Neural progenitor cell (in vitro differentiated cells): ENCODE results near the gene MICALL2. TPM values are rescaled to one million over a fixed set of nuclear protein-coding genes. Genes with fewer than 3 reads are reported as not detected.

Source experiments
- DNase-seq: peaks from one replicate; pipeline ENCODE4 v3.0.0-alpha.2; 2016; ENCODE audit warnings: low spot score
- H2AFZ ChIP-seq: fragments of 200-600 bp; sonication (generic); replicated peaks from 2 replicates; pipeline ENCODE4 v1.6.1; 2016; ENCODE audit warnings: antibody characterized with exemption
- H3F3A ChIP-seq: fragments of 200-600 bp; sonication (generic); 2 replicates; pipeline ENCODE4 v1.6.1; 2016; ENCODE audit warnings: antibody characterized with exemption, low read depth
- H3K27ac ChIP-seq: fragments of 200-600 bp; sonication (generic); 2 replicates; pipeline ENCODE4 v1.5.1; 2016; ENCODE audit warnings: mild to moderate bottlenecking
- H3K27me3 ChIP-seq: fragments of 200-600 bp; sonication (generic); 2 replicates; pipeline ENCODE4 v1.6.1; 2016; ENCODE audit warnings: mild to moderate bottlenecking, moderate library complexity
- H3K36me3 ChIP-seq: fragments of 200-600 bp; sonication (generic); 2 replicates; pipeline ENCODE4 v1.5.1; 2016
- H3K4me1 ChIP-seq: fragments of 200-600 bp; sonication (generic); 2 replicates; pipeline ENCODE4 v1.6.1; 2016; ENCODE audit warnings: mixed run types
- H3K4me2 ChIP-seq: fragments of 200-600 bp; sonication (generic); 2 replicates; pipeline ENCODE4 v1.6.1; 2016
- H3K4me3 ChIP-seq: fragments of 200-600 bp; sonication (generic); 2 replicates; pipeline ENCODE4 v1.5.1; 2016
- H3K79me2 ChIP-seq: fragments of 200-600 bp; sonication (generic); 2 replicates; pipeline ENCODE4 v1.6.1; 2016; ENCODE audit warnings: low read depth
- H3K9ac ChIP-seq: fragments of 200-600 bp; sonication (generic); 2 replicates; pipeline ENCODE4 v1.6.1; 2016
- H3K9me3 ChIP-seq: fragments of 200-600 bp; sonication (generic); 2 replicates; pipeline ENCODE4 v1.5.1; 2016; ENCODE audit warnings: low read depth
- H4K20me1 ChIP-seq: fragments of 200-600 bp; sonication (generic); 2 replicates; pipeline ENCODE4 v1.6.1; 2016; ENCODE audit warnings: low read depth
- H3K27ac Mint-ChIP-seq: 3 replicates; pipeline ENCODE4 v1.8.0; 2021; ENCODE audit warnings: mixed read lengths
- H3K27me3 Mint-ChIP-seq: 2 replicates; pipeline ENCODE4 v1.8.0; 2022; ENCODE audit warnings: low read depth, mild to moderate bottlenecking, inconsistent platforms, moderate library complexity, mixed read lengths; ENCODE audit not compliant: insufficient read depth
- H3K36me3 Mint-ChIP-seq: 3 replicates; pipeline ENCODE4 v1.8.0; 2021; ENCODE audit warnings: mixed read lengths
- H3K4me1 Mint-ChIP-seq: 3 replicates; pipeline ENCODE4 v1.8.0; 2021; ENCODE audit warnings: mixed read lengths
- H3K4me3 Mint-ChIP-seq: 3 replicates; pipeline ENCODE4 v1.8.0; 2021; ENCODE audit warnings: mild to moderate bottlenecking, moderate library complexity, mixed read lengths
- H3K9me3 Mint-ChIP-seq: 3 replicates; pipeline ENCODE4 v1.8.0; 2020; ENCODE audit warnings: mixed read lengths
- CTCF ChIP-seq: fragments of 200-600 bp; sonication (generic); IDR thresholded peaks from 2 replicates; pipeline ENCODE4 v1.5.1; 2017; ENCODE audit warnings: antibody characterized with exemption, mild to moderate bottlenecking
- EZH2 ChIP-seq: fragments of 200-600 bp; sonication (generic); IDR thresholded peaks from 2 replicates; pipeline ENCODE4 v1.6.1; 2017; ENCODE audit warnings: antibody characterized with exemption, mild to moderate bottlenecking, moderate library complexity
- EZH2phosphoT487 ChIP-seq: fragments of 200-600 bp; sonication (generic); IDR thresholded peaks from 2 replicates; pipeline ENCODE4 v1.6.1; 2017; ENCODE audit warnings: antibody characterized with exemption
- total RNA-seq: library from RNA; depleted of rRNA; stranded (reverse); fragments of >200 nt; gene quantifications from 2 replicates; pipeline ENCODE4 v1.2.3, GENCODE V29; 2015; ENCODE audit warnings: low replicate concordance

MICALL2 gene
- total RNA-seq, 1 donor from 2014 or later = 6.0 TPM

DNA sequence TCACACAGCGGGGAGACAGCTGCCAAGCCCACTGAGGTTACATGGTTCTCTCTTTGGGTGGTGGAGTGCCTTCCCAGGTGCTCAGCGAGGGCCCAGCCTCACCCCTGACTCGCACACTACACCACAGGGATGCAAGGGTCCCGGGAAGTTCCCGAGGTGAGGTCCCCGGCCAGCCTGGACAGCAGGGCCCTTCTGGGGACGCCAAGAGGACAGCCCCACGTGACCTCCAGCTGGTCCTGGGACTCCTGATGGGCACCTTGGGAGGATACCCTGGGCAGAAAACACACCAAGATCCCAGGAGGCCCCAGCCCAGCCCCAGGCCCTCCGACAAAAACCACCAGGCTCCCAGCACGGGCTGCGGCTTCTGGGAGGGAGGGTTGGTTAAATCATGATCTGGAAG is 8.3 kb downstream of the MICALL2 start:
- no peak overlapping the region for H3K4me3 ChIP-seq
- H3F3A ChIP-seq = no peaks in the 10 kb centered on the region
- no peak overlapping the region for H3K4me3 Mint-ChIP-seq
- no peak overlapping the region for H2AFZ ChIP-seq
- H3K4me1 ChIP-seq = peaks cover 10% of the 10 kb centered on the region
- no peaks in the 10 kb centered on the region for H3K27me3 Mint-ChIP-seq
- H3K36me3 ChIP-seq = no peaks in the 10 kb centered on the region
- H3K4me2 ChIP-seq = no peak overlapping the region
- no peaks in the 10 kb centered on the region for H3K27me3 ChIP-seq
- no peak overlapping the region for H3K9ac ChIP-seq
- H3K9me3 Mint-ChIP-seq = no peaks in the 10 kb centered on the region
- H3K27ac ChIP-seq = no peak overlapping the region
- no peaks in the 10 kb centered on the region for H3K79me2 ChIP-seq
- H4K20me1 ChIP-seq = no peaks in the 10 kb centered on the region
- TF ChIP-seq EZH2 (no peak), EZH2phosphoT487 (no peak)
- no peak for DNase-seq
- no peaks in the 10 kb centered on the region for H3K9me3 ChIP-seq
- no peak overlapping the region for H3K27ac Mint-ChIP-seq
- no peaks in the 10 kb centered on the region for H3K36me3 Mint-ChIP-seq
- peaks cover 21% of the 10 kb centered on the region for H3K4me1 Mint-ChIP-seq

GRCh38 chr7:1450431-1450830 is 8.8 kb downstream of the MICALL2 start:
- no peak overlapping the region for H3K9ac ChIP-seq
- no peaks in the 10 kb centered on the region for H3K27me3 ChIP-seq
- Mint-ChIP-seq H3K4me3 (peak overlapping the region; percentile 21), H3K4me1 (peaks cover 21% of the 10 kb centered on the region), H3K36me3 (no peaks in the 10 kb centered on the region), H3K27me3 (no peaks in the 10 kb centered on the region), H3K27ac (no peak overlapping the region), H3K9me3 (no peaks in the 10 kb centered on the region)
- H3F3A ChIP-seq = no peaks in the 10 kb centered on the region
- H4K20me1 ChIP-seq = no peaks in the 10 kb centered on the region
- no peak for DNase-seq
- H3K27ac ChIP-seq = no peak overlapping the region
- H3K4me2 ChIP-seq = no peak overlapping the region
- TF ChIP-seq EZH2 (no peak), EZH2phosphoT487 (no peak), CTCF (no peak)
- no peak overlapping the region for H3K4me3 ChIP-seq
- no peaks in the 10 kb centered on the region for H3K9me3 ChIP-seq
- H3K79me2 ChIP-seq = no peaks in the 10 kb centered on the region
- H3K4me1 ChIP-seq = peaks cover 10% of the 10 kb centered on the region
- no peak overlapping the region for H2AFZ ChIP-seq
- H3K36me3 ChIP-seq = no peaks in the 10 kb centered on the region

DNA sequence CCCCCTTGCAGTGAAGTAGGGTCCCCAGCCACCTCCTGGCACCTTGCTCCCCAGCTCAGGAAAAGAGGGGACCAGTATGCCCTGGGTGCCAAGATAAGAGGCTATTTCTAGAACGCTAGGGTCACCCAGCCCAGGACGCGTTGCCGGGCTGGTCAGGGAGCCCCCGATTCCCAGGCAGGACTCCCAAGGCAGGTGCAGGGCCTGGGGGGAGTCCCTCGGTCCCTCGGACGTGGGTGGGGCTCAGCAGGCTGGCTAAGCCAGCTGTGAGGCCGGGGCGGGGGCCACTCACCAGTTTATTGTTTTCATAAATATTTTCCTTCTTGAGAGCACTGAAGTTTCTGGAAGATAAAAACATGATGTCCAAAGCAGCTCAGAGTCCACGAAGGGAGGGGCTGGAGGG is 9.3 kb downstream of the MICALL2 start:
- Histone ChIP-seq H3K27ac (no peak overlapping the region), H3K36me3 (no peaks in the 10 kb centered on the region), H3K79me2 (no peaks in the 10 kb centered on the region), H3K4me1 (peaks cover 10% of the 10 kb centered on the region), H3K9ac (no peak overlapping the region), H3K27me3 (no peaks in the 10 kb centered on the region), H4K20me1 (no peaks in the 10 kb centered on the region), H3K4me3 (no peak overlapping the region), H2AFZ (no peak overlapping the region), H3K9me3 (no peaks in the 10 kb centered on the region), H3K4me2 (no peak overlapping the region), H3F3A (no peaks in the 10 kb centered on the region)
- H3K36me3 Mint-ChIP-seq = no peaks in the 10 kb centered on the region
- H3K27me3 Mint-ChIP-seq = no peaks in the 10 kb centered on the region
- no peaks in the 10 kb centered on the region for H3K9me3 Mint-ChIP-seq
- no peak overlapping the region for H3K4me3 Mint-ChIP-seq
- H3K4me1 Mint-ChIP-seq = peaks cover 21% of the 10 kb centered on the region
- no peak overlapping the region for H3K27ac Mint-ChIP-seq
- no peak for TF ChIP-seq EZH2phosphoT487
- no peak for TF ChIP-seq EZH2
- TF ChIP-seq CTCF = no peak
- no peak for DNase-seq

DNA sequence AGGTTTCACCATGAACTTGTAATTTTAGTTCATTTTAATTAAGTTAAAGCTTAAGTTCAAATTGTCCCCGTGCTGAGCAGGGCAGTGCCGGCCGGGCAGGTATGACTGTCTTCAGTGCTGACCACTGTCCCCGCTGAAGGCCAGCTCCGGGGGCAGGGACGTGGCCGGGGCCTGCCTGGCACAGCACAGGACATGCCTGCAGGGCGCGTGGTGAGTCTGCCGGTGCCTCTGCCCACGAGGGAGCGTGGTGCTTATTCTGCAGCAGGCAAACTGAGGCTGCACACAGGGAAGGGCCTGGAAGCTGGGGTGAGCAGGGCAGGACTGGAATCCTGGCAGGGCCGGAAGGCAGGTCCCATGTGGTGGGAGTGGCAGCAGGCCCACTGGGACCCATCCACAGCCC is 9.8 kb downstream of the MICALL2 start:
- Histone ChIP-seq H3K36me3 (no peaks in the 10 kb centered on the region), H3K4me1 (peaks cover 10% of the 10 kb centered on the region)

More for the DNA sequence above, 9.8 kb downstream of the MICALL2 start:
- no peak for TF ChIP-seq EZH2
- TF ChIP-seq CTCF = no peak
- TF ChIP-seq EZH2phosphoT487 = no peak
- Mint-ChIP-seq H3K4me3 (no peak overlapping the region), H3K36me3 (no peaks in the 10 kb centered on the region), H3K9me3 (no peaks in the 10 kb centered on the region), H3K27ac (no peak overlapping the region), H3K27me3 (no peaks in the 10 kb centered on the region), H3K4me1 (peaks cover 21% of the 10 kb centered on the region)
- DNase-seq = no peak
- Histone ChIP-seq H3K4me2 (no peak overlapping the region), H3F3A (no peaks in the 10 kb centered on the region), H3K9me3 (no peaks in the 10 kb centered on the region), H3K9ac (no peak overlapping the region), H2AFZ (no peak overlapping the region), H3K27me3 (no peaks in the 10 kb centered on the region), H4K20me1 (no peaks in the 10 kb centered on the region), H3K79me2 (no peaks in the 10 kb centered on the region), H3K4me3 (no peak overlapping the region), H3K27ac (no peak overlapping the region)
